NOMO-1 (cell line): ENCODE results near the gene NLRP1.

Experiments
- DNase-seq, 2 experiments: peaks; one replicate each; lab custom pipeline; 2025; ENCODE audit not compliant: unreplicated experiment in 2 of 2; lab: John Stamatoyannopoulos, UW

The NLRP1 gene

DNA sequence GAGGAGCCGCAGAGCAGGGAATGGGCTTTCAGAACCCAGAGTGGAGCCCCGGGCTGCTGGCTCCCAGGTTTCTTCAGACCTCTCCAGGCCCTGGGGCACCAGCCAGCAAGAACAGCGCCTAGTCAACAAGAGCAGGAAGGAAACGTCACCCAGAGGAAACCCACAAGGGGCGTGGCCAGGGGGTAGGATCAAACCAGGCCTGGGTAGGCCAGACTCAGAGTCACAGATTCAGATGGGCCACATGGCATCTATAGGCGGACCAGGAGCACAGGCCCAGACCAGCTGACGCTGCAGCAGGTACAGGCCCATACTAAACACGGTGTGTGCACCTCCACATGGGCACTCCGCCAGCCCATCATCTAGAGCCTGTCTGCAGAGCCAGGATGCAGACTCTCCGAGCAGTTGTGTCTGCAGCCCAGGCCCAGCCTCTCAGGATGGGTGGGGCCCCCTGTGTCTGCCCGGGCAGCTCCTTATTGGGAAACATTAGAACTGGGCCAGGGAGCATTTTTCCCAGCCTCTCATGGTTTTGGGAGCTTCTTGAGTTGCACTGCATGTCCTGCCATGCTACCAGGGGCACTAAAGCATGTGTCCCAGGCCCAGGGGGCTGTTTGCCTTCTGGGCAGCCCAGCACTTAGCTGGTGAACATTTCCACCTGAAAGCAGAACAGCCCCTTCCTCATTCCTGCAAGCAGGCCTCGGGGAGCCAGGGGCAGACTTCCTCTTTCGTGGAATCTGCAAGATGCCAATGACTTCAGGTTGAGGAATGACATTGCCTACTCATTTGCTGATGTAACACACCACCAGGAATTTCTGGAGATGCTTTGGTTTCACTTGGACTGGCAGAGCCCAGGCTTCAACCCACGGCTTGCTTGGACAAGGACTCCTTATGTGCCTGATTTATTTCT is at the start of gene NLRP1:
Gene NLRP1 (minus strand): TSS at position 127 of the 904 bp plus-strand sequence. CDS start 552 bp downstream, outside the sequence.
- DNase-seq: peak; percentile 90 to 97

DNA sequence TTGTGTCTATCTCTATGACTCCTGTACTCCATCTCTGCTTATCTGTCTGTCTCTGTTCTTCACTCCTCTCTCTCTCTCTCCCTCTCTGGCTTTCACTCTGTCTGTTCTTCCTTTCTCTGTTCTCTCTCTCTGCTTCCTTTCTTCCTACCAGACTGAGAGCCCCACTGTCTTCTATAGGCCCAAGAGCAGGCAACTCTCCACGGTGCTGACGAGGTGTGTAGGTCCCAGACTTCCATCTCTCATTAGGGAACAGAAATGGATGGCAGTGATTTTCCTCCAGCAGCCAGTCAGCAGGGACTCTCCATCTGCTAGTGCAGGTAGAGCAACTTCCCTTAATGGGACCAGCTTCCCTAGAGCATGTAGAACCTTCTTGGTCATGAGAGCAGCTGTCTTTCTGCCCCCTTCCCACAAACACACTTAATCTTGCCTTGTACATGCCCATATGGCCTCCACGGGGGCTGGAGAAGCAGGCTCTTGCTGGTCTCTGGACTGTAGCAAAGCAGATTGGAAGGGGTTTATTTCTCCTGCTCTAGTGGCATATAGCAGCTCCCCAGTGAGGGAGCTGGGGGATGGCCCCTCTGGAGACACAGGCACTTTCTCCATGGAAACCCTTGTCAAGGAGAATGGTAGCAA is 47.8 kb upstream of the NLRP1 start:
- no peak for DNase-seq

DNA sequence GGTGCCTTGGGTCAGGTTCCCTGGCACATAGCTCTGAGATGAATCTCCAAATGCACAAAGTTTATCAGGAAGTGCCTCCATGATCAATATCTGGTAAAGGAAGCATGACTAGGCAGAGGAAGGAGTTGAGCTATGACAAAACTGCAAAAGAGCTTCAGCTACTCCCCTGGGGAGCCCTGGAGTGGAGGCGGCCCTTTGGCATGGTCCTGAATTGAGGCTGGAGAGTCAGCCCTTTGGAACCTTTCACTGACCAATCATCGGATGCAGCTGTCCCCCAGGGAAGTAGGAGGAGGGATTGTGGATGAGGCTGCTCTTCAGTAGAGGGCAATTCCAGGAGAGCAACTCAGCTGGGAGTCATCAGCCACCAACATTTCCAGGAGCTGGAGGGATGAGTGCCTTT is 46.1 kb upstream of the NLRP1 start:
- DNase-seq: no peak

DNA sequence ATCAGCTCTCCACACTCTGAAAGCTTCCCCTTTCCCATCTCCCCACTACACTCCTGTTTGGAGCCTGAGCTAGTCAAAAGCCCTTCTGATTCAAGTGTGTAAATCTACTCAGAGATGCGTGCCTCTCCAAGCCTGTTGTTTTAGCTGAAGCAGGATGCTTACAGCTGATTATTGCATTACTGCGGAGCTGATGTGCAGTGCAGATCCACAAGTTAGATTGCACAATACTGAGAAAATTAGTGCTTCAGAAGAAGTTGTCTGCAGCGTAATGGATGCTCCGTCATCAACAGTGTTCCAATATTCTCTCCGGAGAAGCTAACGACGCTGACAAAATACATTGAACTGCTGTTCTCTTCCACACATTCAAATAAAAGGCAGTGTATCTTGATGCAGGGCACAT is 44.8 kb upstream of the NLRP1 start:
- no peak for DNase-seq

DNA sequence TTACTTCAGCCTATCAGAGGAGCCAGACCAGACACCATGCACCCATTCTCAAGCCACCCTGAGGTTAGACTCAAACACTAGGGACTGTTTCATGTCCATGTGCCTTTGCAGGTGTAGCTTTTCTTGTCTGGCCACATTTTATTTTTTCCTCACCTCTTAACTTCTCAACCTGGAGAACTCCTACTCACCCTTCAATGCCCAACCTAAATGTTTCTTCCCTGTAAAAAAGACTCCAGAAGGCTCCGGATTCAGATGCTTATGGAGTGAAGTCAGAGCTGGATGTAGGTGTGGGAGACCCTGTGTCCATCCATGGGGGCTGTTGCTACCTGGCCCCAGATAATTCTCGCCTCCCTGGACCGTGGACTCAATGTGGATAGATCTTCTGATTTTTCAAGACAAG is 44.0 kb upstream of the NLRP1 start:
- DNase-seq: no peak

DNA sequence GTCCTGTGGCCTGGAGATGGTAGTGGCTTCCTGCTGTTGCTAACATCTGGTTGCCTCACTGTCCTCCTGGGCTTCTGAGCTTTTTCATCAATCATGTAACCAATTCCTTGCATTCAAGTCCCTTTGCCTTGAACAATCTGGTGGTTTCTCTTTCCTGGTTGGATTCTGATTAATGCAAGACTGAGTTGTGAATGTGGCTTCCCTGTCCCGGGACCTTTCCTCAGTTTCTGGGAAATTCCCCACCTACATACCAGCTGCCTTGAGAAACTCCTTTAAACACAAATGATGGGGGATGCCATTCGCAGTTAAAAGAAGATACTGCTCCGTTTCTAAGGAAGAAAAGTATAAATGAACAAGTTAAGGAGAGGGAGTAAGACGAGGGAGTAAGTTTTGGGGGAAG is 39.9 kb upstream of the NLRP1 start:
- DNase-seq: no peak

DNA sequence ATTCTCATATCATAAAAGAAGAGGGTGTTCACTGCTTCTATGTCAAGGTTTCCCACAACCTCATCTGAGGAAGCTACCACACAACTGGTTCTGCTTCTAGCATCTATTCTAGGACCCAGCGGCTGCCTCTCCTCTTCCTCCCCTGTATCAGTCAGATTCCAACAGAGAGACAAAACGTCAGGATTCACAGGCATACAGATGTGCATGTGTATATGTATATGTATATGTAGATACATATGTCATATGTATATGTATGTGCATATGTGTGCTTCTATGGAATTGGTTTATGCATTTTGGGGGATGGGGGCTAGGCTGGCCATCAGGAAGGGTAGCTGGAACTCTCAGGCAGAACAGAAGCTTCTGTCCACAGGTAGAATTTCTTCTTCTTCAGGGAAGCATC is 37.4 kb upstream of the NLRP1 start:
- no peak for DNase-seq

DNA sequence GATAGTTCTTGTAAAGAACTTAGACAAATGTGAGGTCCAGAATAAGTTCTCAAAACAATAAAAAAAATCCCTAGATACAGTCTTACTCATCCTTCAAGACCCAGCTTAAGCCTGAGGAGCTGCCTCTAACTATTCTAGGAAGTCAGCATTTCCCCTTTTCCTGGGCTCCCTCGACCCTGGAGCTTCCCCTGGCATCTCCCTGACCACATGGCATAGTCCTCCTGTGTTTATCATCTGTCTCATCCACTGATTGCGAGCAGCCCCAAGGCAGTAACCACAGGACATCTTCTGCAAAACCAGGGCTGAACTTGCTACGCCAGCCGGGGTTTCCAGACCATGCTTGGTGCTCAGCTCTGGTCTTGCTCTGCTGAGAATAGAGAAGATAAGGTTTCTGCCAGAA is 36.7 kb upstream of the NLRP1 start:
- no peak for DNase-seq

GRCh38 chr17:5619088-5619740 is 34.9 kb upstream of the NLRP1 start:
- peak in 1 of 2 experiments; percentile 88 for DNase-seq

GRCh38 chr17:5618476-5618875 is 34.2 kb upstream of the NLRP1 start:
- DNase-seq: no peak

DNA sequence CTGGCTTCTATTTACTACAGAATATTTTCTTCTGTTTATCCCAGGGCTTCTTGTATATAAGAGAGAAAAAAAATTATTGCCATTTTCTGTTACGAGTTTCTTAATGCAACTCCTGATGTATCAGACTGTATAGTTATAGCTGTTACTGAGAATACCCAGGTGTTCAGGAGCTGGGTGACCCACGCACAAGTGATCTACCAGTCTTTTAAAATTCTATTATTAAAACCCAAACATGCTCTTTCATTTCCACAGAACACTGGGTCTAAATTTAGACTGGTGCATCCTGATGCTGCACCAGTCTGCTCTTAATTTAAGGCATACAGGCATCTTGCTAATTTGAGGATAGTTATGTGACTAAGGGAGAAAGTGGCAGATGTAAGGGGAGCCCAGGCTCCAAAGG is 31.2 kb upstream of the NLRP1 start:
- DNase-seq: no peak

DNA sequence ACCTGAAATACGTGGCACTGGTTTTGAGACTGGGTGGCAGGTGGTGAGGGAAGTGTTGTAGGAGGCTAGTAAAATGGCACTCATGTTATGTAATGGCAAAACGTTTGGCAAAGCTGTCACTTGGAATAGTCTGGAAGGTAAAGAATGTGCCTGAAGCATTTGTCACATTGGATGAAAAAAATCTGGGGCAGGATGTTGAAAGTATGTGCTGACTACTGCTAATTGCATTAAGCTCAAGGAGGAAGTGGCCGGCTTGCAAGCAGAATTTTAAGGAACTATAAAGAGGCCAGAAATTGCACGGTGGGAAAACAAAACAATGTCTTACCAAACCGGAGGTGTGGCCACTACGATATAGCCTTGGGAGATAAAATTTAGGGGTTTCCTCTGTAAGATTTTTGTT is 26.6 kb upstream of the NLRP1 start:
- DNase-seq: peak; percentile 89 to 97

DNA sequence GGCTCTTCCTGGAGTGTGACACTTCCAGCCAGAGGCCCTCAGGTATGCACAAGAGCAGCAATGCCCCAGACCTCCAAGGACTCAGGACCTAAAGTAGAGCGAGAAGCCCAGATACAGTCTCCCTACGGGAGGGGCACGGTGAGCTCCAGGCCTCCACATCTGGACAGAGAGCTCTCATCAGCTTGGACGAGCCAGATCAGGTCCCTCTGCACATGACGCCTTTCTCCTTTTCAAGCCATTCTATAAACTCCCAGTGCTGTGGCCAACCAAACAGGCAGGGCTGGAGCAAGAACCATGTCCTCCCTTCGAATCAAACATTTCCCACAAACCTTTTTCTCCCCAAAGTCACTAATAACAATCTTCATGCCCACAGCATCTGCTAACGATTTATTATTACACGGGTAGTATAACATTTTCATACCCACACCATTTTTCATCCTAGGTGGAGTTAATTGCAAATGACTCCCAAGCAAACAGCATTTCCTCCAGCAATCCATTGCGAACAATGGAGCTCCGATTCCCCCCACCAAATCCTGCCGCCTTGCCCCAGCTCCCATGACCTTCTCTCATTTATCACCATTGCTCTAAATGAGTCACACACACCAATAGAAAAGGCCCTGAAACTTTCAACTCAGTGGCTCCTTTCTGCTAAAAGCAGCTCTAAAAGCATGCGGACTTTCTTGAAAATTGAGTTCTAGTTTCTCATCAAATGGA is 24.2 kb upstream of the NLRP1 start:
- no peak for DNase-seq

GRCh38 chr17:5607946-5608345 is 23.6 kb upstream of the NLRP1 start:
- DNase-seq: no peak

DNA sequence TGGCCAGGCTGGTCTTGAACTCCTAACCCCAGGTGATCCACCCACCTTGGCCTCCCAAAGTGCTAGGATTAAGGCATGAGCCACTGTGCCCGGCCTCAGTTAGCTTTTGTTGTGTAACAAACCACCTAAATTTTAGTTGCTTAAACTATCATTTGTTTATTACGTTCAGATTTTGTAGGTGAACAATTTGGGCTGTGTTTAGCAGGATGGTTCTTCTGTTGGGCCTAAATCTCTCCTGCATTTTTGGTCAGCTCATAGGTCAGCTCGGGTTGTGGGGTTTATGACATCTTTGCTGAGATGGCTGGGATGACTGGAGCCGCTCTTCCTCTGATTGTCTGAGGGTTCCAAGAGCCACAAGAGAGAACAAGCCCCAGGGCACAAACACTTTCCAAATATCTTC is 21.1 kb upstream of the NLRP1 start:
- DNase-seq: no peak

GRCh38 chr17:5600041-5600440 is 15.7 kb upstream of the NLRP1 start:
- no peak for DNase-seq

- no peak for DNase-seq
Observed at GRCh38 chr17:5598457-5598856, 14.1 kb upstream of the NLRP1 start.

DNA sequence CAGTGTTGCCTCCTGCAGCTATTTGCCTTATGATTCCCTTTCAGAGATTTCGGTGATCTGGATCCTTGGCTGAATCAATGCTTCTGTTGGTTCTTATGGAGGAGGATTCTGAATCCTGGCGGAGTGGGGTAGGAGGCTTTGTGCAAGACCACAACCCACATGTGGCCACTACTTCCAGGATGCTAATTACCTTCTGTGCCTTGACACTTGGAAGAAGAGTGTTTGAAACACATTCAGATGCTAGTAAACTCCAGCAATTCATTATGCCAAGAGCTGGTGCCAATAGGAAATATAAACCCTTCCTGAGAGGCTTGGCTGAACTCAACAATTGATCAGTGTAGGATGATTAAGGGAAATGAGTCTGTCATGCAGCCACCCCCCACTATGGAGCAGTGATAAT is 12.1 kb upstream of the NLRP1 start:
- DNase-seq: no peak

DNA sequence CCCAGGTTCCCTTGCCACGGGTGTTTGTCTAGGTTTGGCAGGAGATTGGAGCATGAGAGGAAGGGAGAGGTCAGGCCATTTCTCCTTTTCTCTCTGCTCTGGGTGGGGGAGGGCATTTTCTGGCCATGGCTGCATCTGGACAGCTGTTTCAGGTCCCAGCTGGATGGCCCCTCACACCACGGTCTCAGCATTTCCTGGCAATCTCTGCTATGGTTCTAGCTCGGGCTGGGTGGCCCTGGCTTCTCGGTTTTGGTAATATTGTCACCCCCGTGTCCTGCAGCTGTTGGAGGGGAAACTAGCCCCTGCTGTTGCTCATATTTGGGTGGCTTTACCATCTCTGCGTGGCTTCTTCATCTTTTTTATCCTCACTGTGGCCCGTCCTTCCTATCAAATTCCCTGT is 11.5 kb upstream of the NLRP1 start:
- no peak for DNase-seq

DNA sequence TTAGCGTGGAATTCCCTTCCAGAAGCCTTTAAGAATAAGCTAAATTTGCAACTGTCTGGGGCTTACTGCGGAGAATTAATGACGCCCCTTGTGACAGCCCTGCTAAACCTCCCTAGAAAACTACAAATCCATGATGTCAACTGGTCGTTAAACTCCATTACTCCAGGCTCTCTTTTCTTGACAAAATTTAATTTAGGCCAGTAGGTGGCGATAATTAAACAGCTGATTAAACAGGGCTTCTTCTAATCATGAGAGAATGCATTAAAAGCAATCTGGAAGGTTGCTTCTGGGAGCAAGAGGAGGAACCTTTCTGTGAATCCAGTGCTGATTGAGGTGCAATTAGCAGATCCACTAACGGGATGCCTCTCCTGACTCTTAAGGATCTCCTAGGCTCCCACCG is 8.1 kb upstream of the NLRP1 start:
- DNase-seq: peak; percentile 29 to 35

- no peak for DNase-seq
Observed at GRCh38 chr17:5591966-5592365, 7.7 kb upstream of the NLRP1 start.
